GM12872 (cell line): Measurements from ENCODE around the gene SNX11.

ENCODE experiments used
- TF ChIP-seq, protein P1 (sequence below): IDR thresholded peaks from 3 replicates; pipeline ENCODE4 v1.5.1; 2011; ENCODE audit warnings: low read depth, mild to moderate bottlenecking, low read length, moderate library complexity; ENCODE audit not compliant: insufficient read depth

Gene SNX11

DNA sequence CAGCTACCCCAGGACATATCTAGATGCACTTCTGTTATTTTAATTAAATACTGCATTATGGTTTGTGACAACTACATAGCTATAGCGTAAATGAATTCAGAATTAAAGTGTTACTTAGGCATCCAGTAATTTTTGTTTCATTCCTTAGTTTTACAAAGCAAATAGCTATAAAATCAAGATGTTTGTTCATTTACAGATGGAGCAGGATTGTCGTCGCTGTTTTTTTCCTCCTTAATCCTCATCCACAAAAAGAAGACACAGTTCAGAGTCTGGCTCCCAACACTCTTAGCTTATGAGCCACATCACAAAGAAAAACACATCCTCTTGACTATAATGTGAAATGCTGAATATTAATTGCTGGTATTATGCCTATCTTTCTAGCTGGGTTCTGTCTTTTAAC, 43.7 kb downstream of the SNX11 start:
- TF ChIP-seq, protein P1, sequence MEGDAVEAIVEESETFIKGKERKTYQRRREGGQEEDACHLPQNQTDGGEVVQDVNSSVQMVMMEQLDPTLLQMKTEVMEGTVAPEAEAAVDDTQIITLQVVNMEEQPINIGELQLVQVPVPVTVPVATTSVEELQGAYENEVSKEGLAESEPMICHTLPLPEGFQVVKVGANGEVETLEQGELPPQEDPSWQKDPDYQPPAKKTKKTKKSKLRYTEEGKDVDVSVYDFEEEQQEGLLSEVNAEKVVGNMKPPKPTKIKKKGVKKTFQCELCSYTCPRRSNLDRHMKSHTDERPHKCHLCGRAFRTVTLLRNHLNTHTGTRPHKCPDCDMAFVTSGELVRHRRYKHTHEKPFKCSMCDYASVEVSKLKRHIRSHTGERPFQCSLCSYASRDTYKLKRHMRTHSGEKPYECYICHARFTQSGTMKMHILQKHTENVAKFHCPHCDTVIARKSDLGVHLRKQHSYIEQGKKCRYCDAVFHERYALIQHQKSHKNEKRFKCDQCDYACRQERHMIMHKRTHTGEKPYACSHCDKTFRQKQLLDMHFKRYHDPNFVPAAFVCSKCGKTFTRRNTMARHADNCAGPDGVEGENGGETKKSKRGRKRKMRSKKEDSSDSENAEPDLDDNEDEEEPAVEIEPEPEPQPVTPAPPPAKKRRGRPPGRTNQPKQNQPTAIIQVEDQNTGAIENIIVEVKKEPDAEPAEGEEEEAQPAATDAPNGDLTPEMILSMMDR = no peak

DNA sequence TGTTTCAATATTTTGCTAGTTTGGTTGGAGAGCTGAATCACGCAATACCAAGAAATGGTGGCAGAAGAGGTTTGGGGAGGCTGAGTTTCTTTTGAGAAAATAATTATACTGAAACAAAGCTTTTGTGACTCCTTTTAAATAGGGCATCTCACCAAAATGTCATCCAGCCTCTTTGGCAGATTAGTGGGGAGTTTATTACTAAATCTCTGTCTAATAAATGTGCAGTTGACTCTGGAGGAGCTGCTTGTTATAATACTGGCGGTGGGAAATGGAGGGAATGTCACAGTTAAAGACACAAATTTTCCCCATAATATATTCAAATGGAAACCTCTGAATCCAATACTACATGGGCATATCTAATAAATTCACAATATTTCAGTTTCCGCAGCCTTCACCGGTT, 44.7 kb downstream of the SNX11 start:
- TF ChIP-seq, protein P1 = no peak

DNA sequence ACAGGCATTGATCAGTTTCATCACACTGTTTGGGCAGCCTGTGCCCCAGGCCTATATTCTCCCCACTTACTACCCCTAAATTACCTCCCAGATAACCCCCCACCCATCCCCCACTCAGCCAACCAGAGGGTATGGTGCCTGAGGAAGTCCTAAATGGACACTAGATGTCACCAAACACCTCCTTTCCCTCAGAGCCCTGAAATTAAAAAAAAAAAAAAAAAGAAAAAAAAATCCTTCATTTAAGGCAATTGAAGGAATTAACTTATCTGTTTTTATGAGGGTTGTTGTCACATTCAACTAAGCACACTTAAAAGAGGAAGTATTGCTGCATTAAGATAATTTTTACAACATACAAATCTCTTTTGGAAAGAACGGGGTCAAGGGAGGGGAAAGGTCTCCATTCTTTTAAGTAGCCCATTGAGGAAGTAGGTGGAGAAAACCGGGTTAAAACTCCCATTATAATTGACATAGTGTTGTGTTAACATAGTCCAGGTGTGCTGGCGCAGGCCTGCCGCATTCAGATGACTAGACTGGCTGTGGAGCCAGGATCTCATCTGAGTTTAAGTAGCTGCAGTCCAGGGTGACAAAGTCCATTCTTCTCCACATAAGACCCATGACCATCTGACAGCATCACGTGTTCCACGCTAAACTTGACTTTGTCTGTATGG, 46.3 kb downstream of the SNX11 start:
- TF ChIP-seq, protein P1 = peak; percentile 45; the same call in 2 of the 3 replicates

DNA sequence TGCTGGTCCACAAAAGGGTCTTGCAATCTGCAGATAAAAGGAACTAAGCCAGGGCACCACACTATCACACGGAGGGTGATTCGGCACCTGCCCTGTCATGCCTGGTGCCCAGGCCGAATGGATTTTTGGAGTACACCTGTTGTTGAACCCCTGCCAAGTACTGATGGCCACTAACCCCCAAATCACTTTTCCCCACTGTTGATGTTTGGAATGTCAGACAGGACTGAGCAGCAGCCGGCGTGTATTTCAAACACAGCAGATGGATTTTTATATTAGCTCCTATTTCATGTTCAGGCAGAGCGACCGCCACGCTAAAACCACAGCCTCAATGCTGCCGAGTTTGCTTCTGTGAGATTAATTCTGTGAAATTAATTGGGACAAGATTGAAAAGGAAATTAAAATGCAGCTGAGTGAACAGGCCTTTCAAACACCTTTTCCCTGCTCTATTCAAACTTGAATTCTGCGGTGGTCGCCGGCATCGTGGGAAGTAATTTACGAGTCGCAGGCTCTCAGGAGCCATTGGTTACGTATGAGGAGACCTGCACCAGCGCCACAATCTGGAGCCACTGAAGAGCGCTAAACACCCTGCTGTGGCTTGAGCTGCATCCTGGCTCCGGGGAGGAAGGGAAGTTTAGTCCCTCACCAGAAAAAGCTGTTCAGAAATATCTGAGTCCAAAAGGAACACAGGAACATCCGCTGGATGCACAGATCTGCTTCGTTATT, 48.5 kb downstream of the SNX11 start:
- TF ChIP-seq, protein P1 = no peak

DNA sequence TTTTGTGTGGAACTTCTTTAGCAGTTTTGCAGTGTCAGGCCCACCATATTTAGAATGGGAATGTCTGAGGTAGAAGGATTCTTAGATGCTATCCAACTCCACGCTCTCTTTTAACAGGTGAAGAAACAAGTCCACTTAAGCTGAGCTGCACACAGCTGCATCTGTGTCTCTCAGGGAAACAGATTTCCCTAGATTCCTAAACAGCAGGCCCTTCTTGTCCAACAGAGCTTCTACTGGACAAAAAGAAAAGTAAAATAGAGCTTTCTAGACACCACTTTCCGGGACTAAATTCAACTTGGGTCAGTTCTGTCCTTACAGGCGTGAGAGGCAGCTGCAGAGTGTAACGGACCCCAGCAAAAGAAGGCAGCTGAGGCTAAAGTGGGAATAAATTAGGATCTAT, 51.7 kb downstream of the SNX11 start:
- TF ChIP-seq, protein P1 = no peak

DNA sequence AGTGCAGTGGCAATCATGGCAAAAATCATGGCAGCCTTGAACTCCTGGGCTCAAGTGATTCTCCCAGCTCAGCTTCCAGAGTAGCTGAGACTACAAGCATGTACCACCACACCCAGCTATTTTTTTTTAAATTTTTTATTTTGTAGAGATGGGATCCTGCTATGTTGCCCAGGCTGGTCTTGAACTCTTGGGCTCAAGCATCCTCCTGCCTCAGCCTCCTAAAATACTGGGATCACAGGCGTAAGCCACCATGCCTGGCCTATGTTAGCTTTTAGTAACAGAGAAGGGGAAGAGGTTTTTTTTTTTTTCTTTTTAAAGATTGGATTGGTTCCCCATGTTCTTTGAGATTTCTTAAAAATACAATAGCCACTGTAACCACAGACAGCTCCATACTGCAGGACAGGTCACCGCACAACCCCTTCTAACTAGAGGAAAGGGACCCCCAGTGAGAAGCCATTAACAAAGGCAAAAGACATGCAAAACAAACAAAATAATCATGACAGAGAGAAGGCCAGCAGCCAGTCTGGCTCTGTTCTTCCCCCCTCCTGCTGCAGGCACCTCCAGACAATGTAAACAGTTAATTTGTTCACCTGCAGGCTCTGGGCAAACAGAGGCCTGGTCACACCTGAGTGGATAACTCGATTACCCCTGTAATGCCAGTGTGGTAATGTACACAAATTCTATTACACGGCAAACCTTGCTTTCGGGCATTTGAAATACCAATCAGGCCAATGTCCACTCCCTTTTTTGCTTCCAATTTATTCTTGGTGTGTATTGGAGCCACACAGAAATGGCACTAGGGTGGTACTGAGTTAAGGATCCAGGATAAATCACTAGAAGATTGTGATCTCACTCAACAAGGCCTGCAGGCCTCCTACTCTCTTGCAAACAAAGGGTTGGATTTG, 52.9 kb downstream of the SNX11 start:
- TF ChIP-seq, protein P1 = no peak
